Calu3 (cell line): ENCODE measurements around the gene ARID1B. TPM values are rescaled to one million over a fixed set of nuclear protein-coding genes. Genes with fewer than 3 reads are reported as not detected.

Source experiments
- BruUV-seq: library from RNA; stranded (reverse); fragments of 400-500 nt; replicated peaks from 2 replicates; lab custom pipeline; 2021; lab: Mats Ljungman, UMichigan
- CTCF ChIA-PET: fragments of 300-600 bp; sonication (Branson Sonifier 250); formaldehyde crosslinking; loops from one replicate; lab custom pipeline; 2022; ENCODE audit warnings: antibody characterized with exemption; lab: Charles Lee
- DNase-seq: peaks from one replicate; pipeline ENCODE4 v3.0.0; 2022
- H3K27ac Mint-ChIP-seq: one replicate; pipeline ENCODE4 v1.8.0; 2022; ENCODE audit warnings: mixed read lengths; ENCODE audit not compliant: unreplicated experiment
- H3K27me3 Mint-ChIP-seq: one replicate; pipeline ENCODE4 v1.8.0; 2022; ENCODE audit warnings: mixed read lengths; ENCODE audit not compliant: unreplicated experiment
- H3K36me3 Mint-ChIP-seq: one replicate; pipeline ENCODE4 v1.8.0; 2022; ENCODE audit warnings: mild to moderate bottlenecking, moderate library complexity, mixed read lengths; ENCODE audit not compliant: insufficient read depth, unreplicated experiment
- H3K4me1 Mint-ChIP-seq: one replicate; pipeline ENCODE4 v1.8.0; 2022; ENCODE audit warnings: mild to moderate bottlenecking, low read depth, mixed read lengths; ENCODE audit not compliant: unreplicated experiment
- H3K4me3 Mint-ChIP-seq: one replicate; pipeline ENCODE4 v1.8.0; 2022; ENCODE audit warnings: mild to moderate bottlenecking, low read depth, moderate library complexity, mixed read lengths; ENCODE audit not compliant: unreplicated experiment
- H3K9me3 Mint-ChIP-seq: one replicate; pipeline ENCODE4 v1.8.0; 2022; ENCODE audit warnings: low read depth, mixed read lengths; ENCODE audit not compliant: unreplicated experiment
- CTCF ChIP-seq: fragments of 200-600 bp; IDR thresholded peaks from one replicate; pipeline ENCODE4 v1.8.0; 2022; ENCODE audit warnings: antibody characterized with exemption; ENCODE audit not compliant: unreplicated experiment
- intact Hi-C: fragments of 100-400 bp; cut with micrococcal nuclease; formaldehyde crosslinking; loops from one replicate; pipeline ENCODE4 v1.10.0; 2022; ENCODE audit not compliant: unreplicated experiment
- total RNA-seq: library from RNA; stranded (reverse); gene quantifications from 2 replicates; pipeline ENCODE4 v1.2.3, GENCODE V29; 2022

ARID1B gene
- total RNA-seq, 1 experiment from 2014 or later = 53.5 TPM

GRCh38 chr6:157017022-157017421 is 239.8 kb downstream of the ARID1B start:
- peaks cover 17% of the 10 kb centered on the region for H3K4me1 Mint-ChIP-seq
- no peak overlapping the region for H3K4me3 Mint-ChIP-seq
- no peak overlapping the region for H3K27ac Mint-ChIP-seq
- H3K27me3 Mint-ChIP-seq = no peaks in the 10 kb centered on the region
- H3K9me3 Mint-ChIP-seq = no peaks in the 10 kb centered on the region
- TF ChIP-seq CTCF = no peak
- intact Hi-C loops = no loop called here
- no TSS peak for BruUV-seq
- no peak for DNase-seq
- CTCF ChIA-PET = interaction anchor here (0.6 kb wide), 1 partner anchor 69 kb away, joined by 8 read pairs; no protein-coding TSS in a partner anchor
- H3K36me3 Mint-ChIP-seq = peaks cover 11% of the 10 kb centered on the region

- peaks cover 17% of the 10 kb centered on the region for H3K4me1 Mint-ChIP-seq
- DNase-seq = no peak
- no peaks in the 10 kb centered on the region for H3K9me3 Mint-ChIP-seq
- H3K4me3 Mint-ChIP-seq = no peak overlapping the region
- H3K27ac Mint-ChIP-seq = no peak overlapping the region
- no TSS peak for BruUV-seq
- H3K36me3 Mint-ChIP-seq = peaks cover 12% of the 10 kb centered on the region
- no peaks in the 10 kb centered on the region for H3K27me3 Mint-ChIP-seq
- CTCF ChIA-PET = interaction anchor here (0.6 kb wide), 1 partner anchor 70 kb away, joined by 8 read pairs; no protein-coding TSS in a partner anchor
- intact Hi-C loops = no loop called here
- TF ChIP-seq CTCF = no peak
Measured at GRCh38 chr6:157017861-157018260, 240.7 kb downstream of the ARID1B start.

- H3K4me1 Mint-ChIP-seq = peaks cover 17% of the 10 kb centered on the region
- H3K27ac Mint-ChIP-seq = no peak overlapping the region
- peaks cover 12% of the 10 kb centered on the region for H3K36me3 Mint-ChIP-seq
- CTCF ChIA-PET = no interaction called here
- TF ChIP-seq CTCF = no peak
- H3K4me3 Mint-ChIP-seq = no peak overlapping the region
- intact Hi-C loops = no loop called here
- BruUV-seq = no TSS peak
- no peaks in the 10 kb centered on the region for H3K9me3 Mint-ChIP-seq
- no peak for DNase-seq
- H3K27me3 Mint-ChIP-seq = no peaks in the 10 kb centered on the region
Measured at GRCh38 chr6:157019115-157019641, 242.0 kb downstream of the ARID1B start.

- no peak overlapping the region for H3K27ac Mint-ChIP-seq
- CTCF ChIA-PET = no interaction called here
- peaks cover 17% of the 10 kb centered on the region for H3K4me1 Mint-ChIP-seq
- H3K27me3 Mint-ChIP-seq = no peaks in the 10 kb centered on the region
- DNase-seq = no peak
- H3K36me3 Mint-ChIP-seq = peaks cover 12% of the 10 kb centered on the region
- intact Hi-C loops = no loop called here
- no peaks in the 10 kb centered on the region for H3K9me3 Mint-ChIP-seq
- peak overlapping the region; percentile 83 for H3K4me3 Mint-ChIP-seq
- no TSS peak for BruUV-seq
- TF ChIP-seq CTCF = no peak
Measured at GRCh38 chr6:157019733-157020132, 242.6 kb downstream of the ARID1B start.
